NCI-H524 (cell line): Measurements from ENCODE around the gene SPARC.
"Not testable (repeated sequence)": the region's sequence is repeated elsewhere in the genome, so short reads cannot be mapped to it uniquely, and the experiment has no call there.

Source experiments
- DNase-seq, 2 experiments: peaks; one replicate each; lab custom pipeline; 2025; lab: John Stamatoyannopoulos, UW

SPARC gene

DNA sequence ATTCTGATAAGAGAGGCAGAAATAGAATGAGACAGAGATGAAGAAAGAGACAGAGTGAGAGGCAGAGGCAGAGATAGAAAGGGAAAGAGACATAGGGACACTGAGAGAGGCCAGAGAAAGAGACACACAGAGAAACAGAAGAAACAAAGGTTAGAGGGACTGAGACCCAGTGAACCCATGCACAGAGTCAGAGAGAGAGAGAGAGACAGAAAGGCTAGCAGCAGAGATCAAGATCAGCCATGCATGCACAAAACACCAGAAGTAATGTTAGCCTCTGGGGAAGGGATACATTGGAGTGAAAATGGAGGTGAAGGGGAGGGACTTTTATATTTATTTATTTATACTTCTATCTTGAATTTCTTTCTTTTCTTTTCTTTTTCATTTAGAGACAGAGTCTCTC, 14.1 kb upstream of the SPARC start:
- DNase-seq: peak in 1 of 2 experiments; percentile 3

DNA sequence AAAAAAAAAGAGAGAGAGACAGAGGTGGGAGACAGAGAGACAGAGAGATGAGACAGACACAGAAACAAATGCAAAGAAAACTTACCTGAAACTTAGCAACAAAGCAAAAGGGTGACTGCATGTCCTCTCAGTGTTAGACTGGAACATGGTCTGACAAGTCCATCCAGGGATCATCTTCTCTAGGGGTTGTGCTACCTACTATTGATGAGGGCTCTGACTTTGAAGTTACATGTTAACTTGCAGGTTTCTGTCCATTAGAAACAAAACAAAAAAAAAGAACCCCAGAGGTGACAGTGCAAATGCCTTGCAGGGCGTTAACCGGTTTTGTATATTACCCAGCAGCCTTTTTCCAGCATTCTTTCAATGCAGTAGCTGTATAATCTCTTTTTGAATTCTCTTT, 13.6 kb upstream of the SPARC start:
- DNase-seq: no peak

DNA sequence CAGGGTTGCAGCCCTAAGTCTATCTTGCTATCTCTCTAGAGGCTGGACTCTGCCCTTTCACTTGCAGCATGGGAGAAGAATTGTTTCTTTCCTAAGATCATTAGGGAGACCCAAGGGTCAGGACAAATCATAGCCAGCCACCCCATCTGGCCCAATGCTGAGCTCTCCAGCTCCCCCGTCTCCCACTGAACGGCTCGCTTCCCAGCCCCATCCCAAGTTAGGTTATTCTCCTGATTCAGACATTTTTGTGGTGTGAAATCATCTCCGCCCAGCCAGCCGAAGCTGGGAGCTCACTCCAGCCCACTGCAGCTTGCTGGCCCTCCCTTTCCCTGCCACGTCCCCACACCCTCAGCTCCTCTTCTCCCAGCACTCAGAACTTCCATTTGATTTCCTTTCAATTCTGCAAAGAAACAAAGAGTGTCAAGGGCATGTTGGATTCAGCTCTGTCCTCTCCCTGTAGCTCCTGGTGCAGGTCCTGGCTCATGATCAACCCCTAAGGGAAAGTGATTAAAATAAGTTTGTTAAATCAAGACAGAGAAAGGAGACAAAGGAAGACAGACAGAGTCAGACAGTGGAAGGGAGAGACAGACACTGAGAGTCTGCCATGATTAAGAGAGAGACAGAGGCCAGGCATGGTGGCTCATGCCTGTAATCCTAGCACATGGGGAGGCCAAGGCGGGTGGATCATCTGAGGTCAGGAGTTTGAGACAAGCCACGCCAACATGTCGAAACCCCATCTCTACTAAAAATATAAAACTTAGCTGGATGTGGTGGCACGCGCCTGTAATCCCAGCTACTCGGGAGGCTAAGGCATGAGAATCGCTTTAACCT, 12.6 kb upstream of the SPARC start:
- no peak for DNase-seq

DNA sequence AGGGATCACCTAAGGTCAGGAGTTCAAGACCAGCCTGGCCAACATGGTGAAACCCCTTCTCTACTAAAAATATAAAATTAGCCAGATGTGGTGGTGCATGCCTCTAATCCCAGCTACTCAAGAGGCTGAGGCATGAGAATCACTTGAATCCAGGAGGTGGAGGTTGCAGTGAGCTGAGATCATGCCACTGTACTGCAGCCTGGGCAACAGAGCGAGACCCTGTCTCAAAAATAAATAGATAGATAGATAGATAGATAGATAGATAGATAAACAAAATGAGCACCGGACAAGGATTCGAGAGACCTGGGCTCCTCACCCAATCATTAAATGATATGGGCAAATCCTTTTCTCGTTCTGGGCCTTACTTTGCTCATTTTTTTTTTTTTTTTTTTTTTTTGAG, 11.4 kb upstream of the SPARC start:
- not testable (repeated sequence) for DNase-seq

DNA sequence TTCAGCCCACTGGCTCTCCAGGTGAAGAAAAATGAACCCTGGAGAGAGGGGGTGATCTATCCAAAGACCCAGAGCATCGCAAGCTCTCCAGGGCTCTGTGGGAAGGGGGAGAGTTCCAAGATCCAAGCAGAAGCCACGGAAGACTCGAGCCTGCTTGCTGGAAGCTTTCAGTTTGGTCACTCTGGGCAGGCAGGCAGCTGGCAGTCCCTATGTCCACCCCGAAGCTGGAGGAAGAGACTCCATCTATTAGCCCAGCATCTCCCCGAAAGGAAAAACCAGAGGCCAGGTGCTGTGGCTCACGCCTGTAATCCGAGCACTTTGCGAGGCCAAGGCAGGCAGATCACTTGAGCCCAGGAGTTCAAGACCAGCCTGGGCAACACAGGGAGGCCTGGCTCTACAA, 10.7 kb upstream of the SPARC start:
- peak in 1 of 2 experiments; percentile 30 for DNase-seq

DNA sequence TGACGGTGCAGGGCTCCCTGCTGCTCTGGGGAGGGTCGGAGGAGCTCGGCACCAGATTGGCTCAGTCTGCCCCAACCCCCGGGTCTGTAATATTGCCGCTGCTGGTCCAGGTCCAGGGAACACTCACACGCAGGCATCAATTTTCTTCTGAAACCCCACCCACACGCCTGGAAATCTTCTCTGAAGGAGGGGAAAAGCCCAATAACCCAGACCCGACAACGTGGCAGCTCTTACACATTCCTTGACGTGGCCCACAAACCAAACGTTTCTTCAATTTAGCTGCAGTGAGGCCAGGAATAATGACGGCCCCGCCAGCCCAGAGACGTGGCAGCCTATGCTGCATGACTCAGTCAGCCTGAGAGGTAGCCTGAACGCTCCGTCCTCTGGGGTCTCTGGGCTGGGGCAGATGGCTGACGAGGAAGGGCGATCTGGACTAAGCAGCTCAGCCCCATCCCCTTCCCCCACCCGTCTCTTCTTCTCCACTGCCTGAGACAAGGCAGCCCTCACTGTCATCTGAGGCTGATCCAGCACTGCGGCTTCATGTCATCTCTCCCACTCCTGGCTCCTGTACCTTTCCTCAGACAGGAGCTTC, 9.9 kb upstream of the SPARC start:
- DNase-seq: peak; percentile 71 to 74

DNA sequence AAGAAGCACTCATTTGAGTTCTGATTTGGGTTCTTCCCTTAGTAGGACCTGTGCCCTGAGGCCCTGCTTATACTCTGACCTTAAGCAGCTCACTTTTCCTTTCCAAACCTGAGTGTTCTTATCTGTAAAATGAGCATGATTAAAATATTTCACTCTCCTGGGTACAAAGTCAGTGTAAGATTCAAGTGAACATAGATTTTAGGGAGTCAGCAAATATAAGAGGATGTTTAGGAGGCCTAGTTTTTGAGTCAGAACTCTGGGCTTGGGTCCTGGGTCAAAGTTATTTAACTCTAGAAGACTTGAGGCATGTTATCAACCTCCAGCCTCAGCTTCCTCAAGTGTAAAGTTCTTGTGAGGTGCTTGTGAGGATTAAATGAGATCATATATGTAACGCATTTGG, 8.7 kb upstream of the SPARC start:
- DNase-seq: no peak

GRCh38 chr5:151694035-151694485, 7.3 kb upstream of the SPARC start:
- DNase-seq: no peak

GRCh38 chr5:151692312-151692711, 5.6 kb upstream of the SPARC start:
- no peak for DNase-seq

- no peak for DNase-seq
These were observed 5.0 kb upstream of the SPARC start for GRCh38 chr5:151691706-151692105.

DNA sequence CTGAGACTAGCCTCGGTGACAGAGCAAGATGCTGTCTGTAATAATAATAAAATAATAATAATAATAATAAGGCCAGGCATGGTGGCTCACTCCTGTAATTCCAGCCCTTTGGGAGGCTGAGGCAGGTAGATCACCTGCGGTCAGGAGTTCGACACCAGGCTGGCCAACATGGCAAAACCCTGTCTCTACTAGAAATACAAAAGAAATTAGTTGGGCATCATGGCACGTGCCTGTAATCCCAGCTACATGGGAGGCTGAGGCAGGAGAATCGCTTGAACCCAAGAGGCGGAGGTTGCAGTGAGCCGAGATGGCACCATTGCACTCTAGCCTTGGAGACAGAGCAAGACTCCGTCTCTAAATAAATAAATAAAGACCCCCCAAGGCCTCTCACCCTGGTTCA, 2.9 kb upstream of the SPARC start:
- DNase-seq: not testable (repeated sequence)

- no peak for DNase-seq
These were observed 1.7 kb upstream of the SPARC start for GRCh38 chr5:151688436-151688835.

DNA sequence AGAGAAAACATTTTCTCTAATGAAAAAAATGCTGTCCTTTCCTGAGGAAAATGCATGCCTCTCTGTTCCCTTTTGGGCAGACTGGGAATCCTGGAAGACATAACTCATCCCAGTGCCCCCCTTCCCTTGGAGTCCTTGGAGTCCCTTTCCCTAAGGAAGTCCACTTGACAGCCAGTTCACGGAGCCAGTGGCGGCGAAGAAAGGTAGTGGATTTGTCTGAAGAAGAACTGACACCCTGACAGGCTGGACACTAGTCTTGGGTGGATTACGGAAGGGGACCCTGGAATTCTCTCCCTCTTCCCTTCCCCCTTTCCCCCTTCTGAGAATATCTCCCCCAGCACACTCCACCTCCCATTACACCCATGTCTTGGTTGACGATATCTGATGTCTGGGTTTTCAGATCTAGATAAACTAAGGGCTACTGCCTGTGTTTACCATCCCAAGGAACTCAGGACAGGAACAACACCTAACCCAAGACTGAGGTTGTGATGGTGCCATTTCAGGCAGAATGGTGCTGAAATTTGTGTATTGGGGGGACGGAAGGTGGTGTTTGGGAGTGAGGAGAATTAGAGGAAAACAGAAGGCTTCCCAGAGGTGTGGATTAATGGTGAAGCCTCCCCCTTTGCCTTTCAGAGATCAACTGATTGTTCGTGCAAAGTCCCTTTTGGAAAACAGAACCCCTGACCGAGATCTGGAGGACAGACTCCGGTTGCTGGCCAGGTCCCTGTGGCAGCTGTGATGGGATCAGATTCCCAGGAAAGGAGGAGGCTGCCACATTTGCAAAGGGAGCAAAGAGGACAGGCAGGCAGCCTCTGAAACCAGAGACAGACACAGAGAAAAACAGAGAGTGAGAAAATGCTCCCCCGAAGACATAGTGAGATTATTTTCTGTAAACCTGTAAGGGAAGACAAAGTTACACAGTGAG, 704 bp downstream of the SPARC start:
- DNase-seq: peak; percentile 33 to 64

DNA sequence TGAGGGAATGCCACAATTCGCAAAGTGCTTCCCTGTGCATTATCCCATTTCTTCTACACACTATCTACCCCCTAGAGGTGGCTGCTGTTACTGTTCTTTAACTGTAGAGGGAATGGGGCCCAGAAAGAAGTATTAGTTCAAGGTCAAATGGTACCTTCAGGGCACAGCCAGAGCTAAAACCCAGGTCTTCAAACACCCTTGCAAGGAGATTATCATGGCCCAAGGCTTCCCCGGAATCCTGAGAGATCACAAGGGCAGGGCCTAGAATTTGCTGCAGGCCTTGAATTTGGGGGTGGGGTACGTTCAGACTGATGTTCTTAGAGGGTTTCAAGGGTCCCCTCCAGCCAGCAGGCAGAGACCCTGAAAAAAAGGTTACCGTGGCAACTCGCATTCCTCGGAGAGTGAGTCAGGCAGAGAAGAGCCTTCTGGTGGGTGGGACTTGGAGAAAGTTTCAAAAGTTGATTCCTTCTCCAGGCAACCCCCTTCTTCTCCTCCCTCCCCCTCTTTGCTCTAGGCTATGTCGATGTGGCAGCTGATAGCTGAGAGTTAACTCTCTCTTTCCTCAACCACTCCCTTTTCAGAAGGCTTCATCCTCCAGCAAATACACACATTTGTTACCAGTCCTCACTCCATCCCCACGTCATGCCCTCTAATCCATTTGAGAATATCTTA, 1.9 kb downstream of the SPARC start:
- peak in 1 of 2 experiments; percentile 21 for DNase-seq

DNA sequence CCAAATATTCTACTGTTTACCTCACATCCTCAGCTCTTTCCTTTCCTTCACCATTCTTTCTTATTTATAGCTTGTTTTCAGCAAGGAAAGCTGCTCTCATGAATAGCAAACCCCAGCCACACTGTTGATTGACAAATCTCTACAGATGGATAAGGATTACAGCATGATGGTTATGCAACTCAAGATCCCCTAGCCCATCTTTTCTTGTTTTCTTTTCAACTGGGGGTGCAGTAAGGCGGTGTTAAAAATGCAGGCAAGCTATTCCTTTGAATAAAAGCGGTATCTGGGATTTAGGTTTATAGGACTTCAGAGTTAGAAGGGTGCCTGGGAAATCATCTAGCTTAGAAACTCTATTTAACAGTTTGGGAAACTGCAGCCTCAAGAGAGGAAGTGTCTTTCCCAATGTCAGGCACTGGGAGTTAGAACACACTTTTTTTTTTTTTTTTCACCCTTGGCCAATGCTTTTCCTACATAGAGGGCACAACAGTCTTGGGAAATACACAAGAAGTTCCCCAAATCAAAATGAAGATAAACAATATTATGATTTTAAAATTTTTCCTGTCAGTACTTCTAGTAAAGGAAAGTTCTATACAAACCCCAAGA, 2.6 kb downstream of the SPARC start:
- DNase-seq: peak; percentile 7 to 32

- DNase-seq: no peak
These were observed 3.3 kb downstream of the SPARC start for GRCh38 chr5:151683444-151683843.

DNA sequence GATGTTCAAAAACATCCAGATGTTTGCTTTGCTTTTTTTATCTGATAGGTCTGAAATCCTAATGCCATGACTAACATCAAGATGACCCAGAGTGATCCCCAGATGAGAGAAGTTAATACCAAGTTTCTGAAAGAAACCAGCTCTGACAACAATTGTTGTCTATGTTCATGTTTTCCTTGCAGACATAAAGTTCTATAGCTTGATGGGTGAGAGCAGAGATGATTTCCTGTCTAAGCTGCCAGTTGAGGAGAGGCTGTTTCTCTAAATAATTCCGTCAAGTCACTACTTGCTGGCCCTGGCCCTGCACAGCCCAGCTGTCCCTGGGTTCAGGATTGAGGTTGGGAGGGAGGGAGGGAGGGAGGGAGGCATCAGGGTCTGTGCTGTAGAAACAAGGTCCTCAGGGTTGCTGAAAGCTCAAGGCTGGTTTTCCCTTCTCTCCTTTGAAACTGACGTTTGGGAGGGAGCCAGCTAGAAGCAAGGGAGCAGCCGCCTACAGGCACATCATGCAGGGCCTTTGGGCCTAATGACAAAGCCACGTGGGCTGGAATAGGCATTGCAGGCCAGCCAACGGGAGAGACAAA, 3.9 kb downstream of the SPARC start:
- DNase-seq: peak; percentile 6 to 40

DNA sequence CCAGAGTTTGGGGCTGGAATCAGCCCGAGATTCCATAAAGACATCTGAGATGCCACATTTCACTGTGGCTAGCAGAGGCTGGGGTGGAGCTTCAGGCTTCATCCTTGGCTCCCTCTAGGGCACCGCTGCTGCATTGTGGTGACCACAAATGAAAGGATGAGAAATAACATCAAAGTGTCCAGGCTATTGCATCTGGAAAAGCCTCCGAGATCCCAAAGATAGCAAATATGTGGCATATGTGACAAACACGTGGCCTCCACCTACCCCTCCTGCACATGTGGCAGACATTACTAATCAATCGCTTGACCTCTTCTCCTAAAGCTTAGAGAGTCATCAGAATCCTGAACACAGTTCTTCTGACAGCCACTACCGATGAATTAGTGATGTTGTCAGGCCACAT, 4.5 kb downstream of the SPARC start:
- no peak for DNase-seq

GRCh38 chr5:151680944-151681427, 5.7 kb downstream of the SPARC start:
- no peak for DNase-seq

DNA sequence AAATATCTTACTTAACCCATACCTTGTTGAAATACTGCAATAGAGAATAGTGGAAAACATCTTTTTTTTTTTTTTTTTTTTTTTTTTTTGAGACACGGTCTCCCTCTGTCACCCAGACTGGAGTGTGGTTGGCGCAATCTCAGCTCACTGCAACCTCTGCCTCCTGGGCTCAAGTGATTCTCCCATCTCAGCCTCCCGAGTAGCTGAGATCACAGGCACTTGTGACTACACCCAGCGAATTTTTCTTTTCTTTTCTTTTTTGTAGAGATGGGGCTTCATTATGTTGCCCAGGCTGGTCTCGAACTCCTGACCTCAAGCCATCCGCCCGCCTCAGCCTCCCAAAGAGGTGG, 6.6 kb downstream of the SPARC start:
- DNase-seq: not testable (repeated sequence)
